Measurements from ENCODE around the gene PKP4. TPM values are rescaled to one million over a fixed set of nuclear protein-coding genes. Genes with fewer than 3 reads are reported as not detected.
A peak's percentile ranks its signal among the peaks of the same experiment; 100 is the strongest.
"Not testable (repeated sequence)": the region's sequence is repeated elsewhere in the genome, so short reads cannot be mapped to it uniquely, and the experiment has no call there.

Gene PKP4
- total RNA-seq, 1 donor from 2014 or later = 119 TPM

GRCh38 chr2:158699323-158699722, 242.6 kb downstream of the PKP4 start:
- Mint-ChIP-seq H3K27me3 (ENCODE audit: unreplicated experiment) (no peaks in the 10 kb centered on the region), H3K36me3 (ENCODE audit: unreplicated experiment) (peaks cover 6% of the 10 kb centered on the region), H3K4me3 (ENCODE audit: unreplicated experiment) (no peak overlapping the region), H3K4me1 (ENCODE audit: unreplicated experiment) (no peaks in the 10 kb centered on the region), H3K9me3 (ENCODE audit: unreplicated experiment) (peaks cover 14% of the 10 kb centered on the region), H3K27ac (ENCODE audit: unreplicated experiment) (no peak overlapping the region)
- no peak for DNase-seq (ENCODE audit: extremely low spot score, unreplicated experiment)
- TF ChIP-seq CTCF (IDR thresholded peaks at IDR 0.05) = no peak

- Mint-ChIP-seq H3K4me3 (ENCODE audit: unreplicated experiment) (no peak overlapping the region), H3K27me3 (ENCODE audit: unreplicated experiment) (peaks cover 4% of the 10 kb centered on the region), H3K4me1 (ENCODE audit: unreplicated experiment) (no peaks in the 10 kb centered on the region), H3K9me3 (ENCODE audit: unreplicated experiment) (peaks cover 14% of the 10 kb centered on the region), H3K27ac (ENCODE audit: unreplicated experiment) (no peak overlapping the region), H3K36me3 (ENCODE audit: unreplicated experiment) (peaks cover 6% of the 10 kb centered on the region)
- DNase-seq (ENCODE audit: extremely low spot score, unreplicated experiment) = no peak
- TF ChIP-seq CTCF (IDR thresholded peaks at IDR 0.05) = no peak
Measured at GRCh38 chr2:158701101-158701500, 244.3 kb downstream of the PKP4 start.

- Mint-ChIP-seq H3K4me3 (ENCODE audit: unreplicated experiment) (no peak overlapping the region), H3K27me3 (ENCODE audit: unreplicated experiment) (peaks cover 7% of the 10 kb centered on the region), H3K4me1 (ENCODE audit: unreplicated experiment) (no peaks in the 10 kb centered on the region), H3K36me3 (ENCODE audit: unreplicated experiment) (no peaks in the 10 kb centered on the region), H3K27ac (ENCODE audit: unreplicated experiment) (no peak overlapping the region), H3K9me3 (ENCODE audit: unreplicated experiment) (no peaks in the 10 kb centered on the region)
- peak; percentile 75 for DNase-seq (ENCODE audit: extremely low spot score, unreplicated experiment)
- no peak for TF ChIP-seq CTCF (IDR thresholded peaks at IDR 0.05)
Measured at GRCh38 chr2:158702740-158703139, 246.0 kb downstream of the PKP4 start.

- H3K4me1 Mint-ChIP-seq (ENCODE audit: unreplicated experiment); DNase-seq (ENCODE audit: extremely low spot score, unreplicated experiment); H3K4me3 Mint-ChIP-seq (ENCODE audit: unreplicated experiment); H3K9me3 Mint-ChIP-seq (ENCODE audit: unreplicated experiment); H3K36me3 Mint-ChIP-seq (ENCODE audit: unreplicated experiment); H3K27me3 Mint-ChIP-seq (ENCODE audit: unreplicated experiment); H3K27ac Mint-ChIP-seq (ENCODE audit: unreplicated experiment): not testable (repeated sequence)
Measured at GRCh38 chr2:158704724-158705465, 248.1 kb downstream of the PKP4 start.

- TF ChIP-seq CTCF (IDR thresholded peaks at IDR 0.05) = no peak
- Mint-ChIP-seq H3K4me3 (ENCODE audit: unreplicated experiment) (no peak overlapping the region), H3K9me3 (ENCODE audit: unreplicated experiment) (peaks cover 18% of the 10 kb centered on the region), H3K27me3 (ENCODE audit: unreplicated experiment) (no peaks in the 10 kb centered on the region), H3K27ac (ENCODE audit: unreplicated experiment) (no peak overlapping the region), H3K4me1 (ENCODE audit: unreplicated experiment) (peaks cover 7% of the 10 kb centered on the region), H3K36me3 (ENCODE audit: unreplicated experiment) (peaks cover 7% of the 10 kb centered on the region)
- peak; percentile 17 for DNase-seq (ENCODE audit: extremely low spot score, unreplicated experiment)
Measured at GRCh38 chr2:158712791-158713522, 256.2 kb downstream of the PKP4 start.

All from osteocyte (in vitro differentiated cells).